Naive thymus-derived CD4-positive, alpha-beta T cell (primary cell): Measurements from ENCODE around the gene PLCG1. TPM values are rescaled to one million over a fixed set of nuclear protein-coding genes. Genes with fewer than 3 reads are reported as not detected.

ENCODE experiments used
- ATAC-seq: fragments of 150-1000 bp; cut with Tn5 transposase; 2 replicates; pipeline ENCODE4 v1.10.0; 2021; ENCODE audit warnings: mild to moderate bottlenecking, moderate library complexity
- CTCF ChIA-PET: fragments of 350-600 bp; sonication (Branson Sonifier 250); formaldehyde crosslinking; loops from one replicate; lab custom pipeline; 2021; ENCODE audit warnings: antibody characterized with exemption; lab: Charles Lee
- POLR2A ChIA-PET: fragments of 350-600 bp; sonication (Branson Sonifier 250); formaldehyde crosslinking; loops from one replicate; lab custom pipeline; 2021; ENCODE audit warnings: antibody characterized with exemption, inconsistent platforms; lab: Charles Lee
- DNase-seq, 9 donors: peaks; one replicate each; pipeline versions ENCODE4 v3.0.0 to v3.0.0-alpha.2; 2020 to 2022; ENCODE audit warnings: mixed read lengths in 1 of 9
- H3K27ac ChIP-seq: one replicate; pipeline ENCODE4 v1.7.0; 2013; ENCODE audit warnings: mild to moderate bottlenecking, low read depth, low read length, moderate library complexity
- H3K27me3 ChIP-seq, 2 donors: one replicate each; pipeline ENCODE4 v1.7.0; 2013; ENCODE audit warnings: low read length in 2 of 2, mild to moderate bottlenecking in 2 of 2, moderate library complexity in 2 of 2; ENCODE audit not compliant: control insufficient read depth in 2 of 2, insufficient read depth in 2 of 2
- H3K36me3 ChIP-seq, 3 experiments: 1 replicate in 2 of 3; 2 replicates in 1 of 3; pipeline ENCODE4 v1.7.0; 2013; ENCODE audit warnings: low read length in 3 of 3, mild to moderate bottlenecking in 3 of 3, moderate library complexity in 1 of 3; ENCODE audit not compliant: insufficient read depth in 3 of 3, control insufficient read depth in 2 of 3
- H3K4me1 ChIP-seq, 2 donors: one replicate each; pipeline ENCODE4 v1.7.0; 2013; ENCODE audit warnings: low read length in 2 of 2, mild to moderate bottlenecking in 2 of 2, moderate library complexity in 1 of 2; ENCODE audit not compliant: control insufficient read depth in 2 of 2, insufficient read depth in 2 of 2
- H3K4me3 ChIP-seq: 2 replicates; pipeline ENCODE4 v1.7.0; 2013; ENCODE audit warnings: mild to moderate bottlenecking, low read length
- H3K9me3 ChIP-seq, 3 experiments: 1 replicate in 2 of 3; 2 replicates in 1 of 3; pipeline ENCODE4 v1.7.0; 2013; ENCODE audit warnings: low read length in 3 of 3; ENCODE audit not compliant: control insufficient read depth in 2 of 3
- H3K27ac Mint-ChIP-seq, 9 donors: one replicate each; pipeline ENCODE4 v1.8.0; 2020 to 2022; ENCODE audit warnings: mixed read lengths in 9 of 9, mild to moderate bottlenecking in 8 of 9, moderate library complexity in 5 of 9, inconsistent platforms in 2 of 9
- H3K27me3 Mint-ChIP-seq, 5 donors: one replicate each; pipeline ENCODE4 v1.8.0; 2021 to 2022; ENCODE audit warnings: mixed read lengths in 5 of 5, mild to moderate bottlenecking in 1 of 5
- H3K36me3 Mint-ChIP-seq, 5 donors: one replicate each; pipeline ENCODE4 v1.8.0; 2020 to 2022; ENCODE audit warnings: mixed read lengths in 5 of 5, mild to moderate bottlenecking in 3 of 5, inconsistent platforms in 1 of 5
- H3K4me1 Mint-ChIP-seq, 7 donors: one replicate each; pipeline ENCODE4 v1.8.0; 2020 to 2022; ENCODE audit warnings: mixed read lengths in 7 of 7, mild to moderate bottlenecking in 3 of 7, inconsistent platforms in 1 of 7
- H3K4me3 Mint-ChIP-seq, 10 donors: one replicate each; pipeline ENCODE4 v1.8.0; 2020 to 2022; ENCODE audit warnings: mild to moderate bottlenecking in 10 of 10, mixed read lengths in 10 of 10, moderate library complexity in 6 of 10, inconsistent platforms in 2 of 10
- H3K9me3 Mint-ChIP-seq, 11 donors: one replicate each; pipeline ENCODE4 v1.8.0; 2020 to 2022; ENCODE audit warnings: mixed read lengths in 11 of 11, mild to moderate bottlenecking in 4 of 11, inconsistent platforms in 1 of 11, moderate library complexity in 1 of 11
- intact Hi-C, 2 donors: fragments of 100-400 bp; cut with micrococcal nuclease; formaldehyde crosslinking; loops; one replicate each; pipeline ENCODE4 v1.15.1; 2023
- polyA plus RNA-seq, 2 donors: library from polyadenylated mRNA; unstranded; fragments of 300-500 nt; fragmentation: Illumina TruSeq; gene quantifications; one replicate each; pipeline ENCODE4 v1.2.3, GENCODE V29; 2021
- total RNA-seq, 6 experiments: library from RNA in 5 of 6; stranded (reverse) in 5 of 6; gene quantifications; 1 replicate in 5 of 6; 2 replicates in 1 of 6; pipeline ENCODE4 v1.2.3 and lab custom pipeline; 2021 to 2026

PLCG1 gene
- total and polyA plus RNA-seq, 7 experiments from 2014 or later = 36.9 to 559 (median 369) TPM

- CTCF ChIA-PET = interaction anchor here (0.6 to 2.8 kb wide), 4 partner anchors 18 to 79 kb away, joined by 3 to 14 read pairs (median 4); no protein-coding TSS in a partner anchor
- H3K4me1 Mint-ChIP-seq = peaks cover under 1 to 29% (median 18%) of the 10 kb centered on the region in 7 donors
These were observed 38.5 kb downstream of the PLCG1 start for GRCh38 chr20:41175727-41176330.

GRCh38 chr20:41176711-41177552 is 39.6 kb downstream of the PLCG1 start:
- ChIA-PET POLR2A (interaction anchor here (0.6 to 1.0 kb wide), 3 partner anchors 19 to 129 kb away, joined by 3 to 4 read pairs (median 3); partner anchors contain the start of gene PLCG1), CTCF (interaction anchor here (0.8 to 2.8 kb wide), 3 partner anchors 42 to 164 kb away, joined by 3 to 14 read pairs (median 4); partner anchors contain the start of gene LPIN3)
- DNase-seq = peak in 2 of 9 donors; percentile 2 to 11
- ATAC-seq = no peak
- Mint-ChIP-seq H3K27me3 (no peaks in the 10 kb centered on the region), H3K36me3 (peaks cover 0 to 24% (median 10%) of the 10 kb centered on the region in 5 donors), H3K9me3 (no peaks in the 10 kb centered on the region), H3K4me1 (peaks cover 3 to 27% (median 14%) of the 10 kb centered on the region in 7 donors), H3K4me3 (no peak overlapping the region), H3K27ac (peak overlapping the region; percentile 19 to 88 (median 71))
- no peak overlapping the region for H3K4me3 ChIP-seq
- H3K27ac ChIP-seq = peak overlapping the region; percentile 19
- intact Hi-C loops = no loop called here
- H3K4me1 ChIP-seq = no peaks in the 10 kb centered on the region
- no peaks in the 10 kb centered on the region for H3K9me3 ChIP-seq
- no peaks in the 10 kb centered on the region for H3K27me3 ChIP-seq
- H3K36me3 ChIP-seq = peaks cover 17 to 56% (median 24%) of the 10 kb centered on the region in 3 experiments

More at GRCh38 chr20:41175727-41176330, 38.5 kb downstream of the PLCG1 start:
- DNase-seq = peak in 1 of 9 donors; percentile 6
- no peaks in the 10 kb centered on the region for H3K4me1 ChIP-seq
- Mint-ChIP-seq H3K36me3 (peaks cover 0 to 34% (median 16%) of the 10 kb centered on the region in 5 donors), H3K4me3 (no peak overlapping the region), H3K9me3 (no peaks in the 10 kb centered on the region), H3K27me3 (no peaks in the 10 kb centered on the region), H3K27ac (peak overlapping the region in 8 of 9 donors; percentile 19 to 88 (median 66))
- no peak overlapping the region for H3K4me3 ChIP-seq
- intact Hi-C loops = no loop called here
- no peaks in the 10 kb centered on the region for H3K27me3 ChIP-seq
- POLR2A ChIA-PET = interaction anchor here (1.2 kb wide), 1 partner anchor 35 kb away, joined by 3 read pairs; no protein-coding TSS in a partner anchor
- H3K27ac ChIP-seq = no peak overlapping the region
- H3K36me3 ChIP-seq = peaks cover 17 to 65% (median 24%) of the 10 kb centered on the region in 3 experiments
- no peak for ATAC-seq
- H3K9me3 ChIP-seq = no peaks in the 10 kb centered on the region

DNA sequence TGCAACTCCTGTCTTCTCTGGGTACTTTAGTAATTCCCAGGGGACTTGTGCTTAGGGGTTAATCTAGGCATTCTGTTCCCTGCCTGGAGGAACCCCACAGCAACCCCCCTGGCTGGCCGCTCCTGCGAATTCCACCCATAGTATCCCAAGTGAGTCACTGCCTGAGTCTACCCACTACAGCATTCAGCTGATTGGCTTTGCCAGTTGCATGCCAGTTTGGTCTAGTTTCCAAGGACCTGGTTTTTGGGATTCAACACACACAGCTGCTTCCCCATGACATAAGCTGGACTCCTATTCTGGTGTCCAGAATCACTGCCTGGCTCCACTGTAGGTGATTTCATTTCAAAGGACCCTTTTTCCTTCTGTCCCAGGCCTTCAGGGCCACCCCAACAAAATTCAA is 40.3 kb downstream of the PLCG1 start:
- DNase-seq = peak in 1 of 9 donors; percentile 13
- Mint-ChIP-seq H3K4me3 (no peak overlapping the region), H3K9me3 (no peaks in the 10 kb centered on the region), H3K36me3 (peaks cover 0 to 22% (median 10%) of the 10 kb centered on the region in 5 donors), H3K27me3 (no peaks in the 10 kb centered on the region), H3K27ac (peak overlapping the region in 7 of 9 donors; percentile 16 to 88 (median 63)), H3K4me1 (peaks cover 4 to 32% (median 19%) of the 10 kb centered on the region in 7 donors)
- ChIA-PET CTCF (interaction anchor here (2.1 kb wide), 1 partner anchor 55 kb away, joined by 4 read pairs; no protein-coding TSS in a partner anchor), POLR2A (interaction anchor here (0.6 to 1.0 kb wide), 2 partner anchors 20 to 41 kb away, joined by 3 read pairs; partner anchors contain the start of gene PLCG1)
- no peak overlapping the region for H3K27ac ChIP-seq
- ATAC-seq = no peak
- H3K36me3 ChIP-seq = peaks cover 17 to 49% (median 20%) of the 10 kb centered on the region in 3 experiments
- no peaks in the 10 kb centered on the region for H3K27me3 ChIP-seq
- intact Hi-C loops = no loop called here
- H3K9me3 ChIP-seq = no peaks in the 10 kb centered on the region
- H3K4me1 ChIP-seq = no peaks in the 10 kb centered on the region
- no peak overlapping the region for H3K4me3 ChIP-seq

- ChIA-PET POLR2A (no interaction called here), CTCF (no interaction called here)
- H3K4me1 Mint-ChIP-seq = peaks cover 1 to 26% (median 15%) of the 10 kb centered on the region in 7 donors
- peak overlapping the region in 8 of 9 donors; percentile 16 to 88 (median 38) for H3K27ac Mint-ChIP-seq
- no peaks in the 10 kb centered on the region for H3K27me3 ChIP-seq
- ATAC-seq = no peak
- no peak overlapping the region for H3K4me3 Mint-ChIP-seq
- no peak overlapping the region for H3K4me3 ChIP-seq
- H3K4me1 ChIP-seq = no peaks in the 10 kb centered on the region
- no peaks in the 10 kb centered on the region for H3K27me3 Mint-ChIP-seq
- no peaks in the 10 kb centered on the region for H3K9me3 ChIP-seq
- H3K36me3 Mint-ChIP-seq = peaks cover 0 to 15% (median 3%) of the 10 kb centered on the region in 5 donors
- H3K9me3 Mint-ChIP-seq = no peaks in the 10 kb centered on the region
- no peak for DNase-seq
- intact Hi-C loops = no loop called here
- H3K36me3 ChIP-seq = peaks cover 13 to 41% (median 16%) of the 10 kb centered on the region in 3 experiments
- no peak overlapping the region for H3K27ac ChIP-seq
These were observed 41.2 kb downstream of the PLCG1 start for GRCh38 chr20:41178495-41178894.

DNA sequence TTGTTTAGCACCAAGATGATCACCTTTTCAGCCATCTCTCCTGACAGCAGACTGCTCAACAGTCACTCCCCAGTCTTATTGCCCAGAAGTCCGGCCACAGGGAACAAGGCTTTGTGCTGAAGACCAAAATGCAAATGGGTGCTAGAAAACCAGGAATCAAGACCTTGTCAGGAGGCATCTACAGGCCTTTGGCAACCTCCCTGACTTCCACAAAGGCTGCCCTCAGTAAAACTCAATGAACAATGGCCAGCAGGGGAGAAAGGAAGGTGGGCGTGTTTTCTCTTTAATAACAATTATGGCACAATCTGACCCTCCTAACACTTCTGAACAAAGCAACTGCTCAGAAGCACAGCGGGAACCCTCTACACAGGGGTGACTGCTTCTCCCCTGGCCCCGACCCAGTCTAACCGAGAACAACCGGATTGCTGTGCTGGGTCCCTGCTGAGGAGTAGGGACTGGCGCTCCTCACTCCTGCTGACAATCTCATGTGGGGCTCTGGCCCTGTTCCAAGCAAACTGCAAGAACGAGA is 41.6 kb downstream of the PLCG1 start:
- no peaks in the 10 kb centered on the region for H3K27me3 ChIP-seq
- H3K27ac Mint-ChIP-seq = peak overlapping the region in 8 of 9 donors; percentile 19 to 88 (median 44)
- H3K9me3 Mint-ChIP-seq = no peaks in the 10 kb centered on the region
- H3K9me3 ChIP-seq = no peaks in the 10 kb centered on the region
- no peak overlapping the region for H3K4me3 Mint-ChIP-seq
- no peak overlapping the region for H3K4me3 ChIP-seq
- peaks cover 0 to 11% (median 3%) of the 10 kb centered on the region in 5 donors for H3K36me3 Mint-ChIP-seq
- CTCF ChIA-PET = interaction anchor here (0.6 kb wide), 1 partner anchor 160 kb away, joined by 3 read pairs; no protein-coding TSS in a partner anchor
- DNase-seq (peak in 2 of 9 donors; percentile 1 to 14), ATAC-seq (no peak)
- intact Hi-C loops = no loop called here
- peaks cover 1 to 24% (median 15%) of the 10 kb centered on the region in 7 donors for H3K4me1 Mint-ChIP-seq
- no peaks in the 10 kb centered on the region for H3K4me1 ChIP-seq
- POLR2A ChIA-PET = interaction anchor here (1.4 kb wide), 1 partner anchor 11 kb away, joined by 4 read pairs; no protein-coding TSS in a partner anchor
- H3K36me3 ChIP-seq = peaks cover 9 to 36% (median 14%) of the 10 kb centered on the region in 3 experiments
- no peaks in the 10 kb centered on the region for H3K27me3 Mint-ChIP-seq
- no peak overlapping the region for H3K27ac ChIP-seq

DNA sequence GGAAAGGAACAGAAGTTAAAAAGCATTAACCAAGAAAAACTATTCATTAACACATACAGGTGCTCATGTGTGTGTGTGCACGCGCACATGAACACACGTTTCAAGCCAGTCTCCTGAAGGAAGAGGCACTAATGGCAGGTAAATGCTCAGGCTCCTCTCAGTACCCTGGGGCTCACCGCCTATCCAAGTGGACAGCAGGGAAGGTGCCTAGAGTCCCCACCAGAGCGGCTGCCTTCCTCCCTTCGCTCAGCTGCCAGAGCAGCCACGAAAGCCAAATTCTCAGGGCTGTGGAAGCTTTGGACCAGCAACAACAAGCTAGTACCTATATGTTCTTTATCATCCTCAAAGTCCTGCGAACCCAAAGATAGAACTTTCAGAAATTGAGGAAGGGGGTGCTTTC is 42.6 kb downstream of the PLCG1 start:
- ChIA-PET CTCF (interaction anchor here (1.3 kb wide), 1 partner anchor 45 kb away, joined by 4 read pairs; no protein-coding TSS in a partner anchor), POLR2A (interaction anchor here (1.0 to 1.4 kb wide), 2 partner anchors 10 to 16 kb away, joined by 3 to 4 read pairs; no protein-coding TSS in a partner anchor)
- no peaks in the 10 kb centered on the region for H3K9me3 ChIP-seq
- H3K27me3 ChIP-seq = no peaks in the 10 kb centered on the region
- Mint-ChIP-seq H3K9me3 (no peaks in the 10 kb centered on the region), H3K4me1 (peaks cover 1 to 17% (median 15%) of the 10 kb centered on the region in 7 donors), H3K36me3 (peaks cover 0 to 12% (median 3%) of the 10 kb centered on the region in 5 donors), H3K4me3 (no peak overlapping the region), H3K27ac (peak overlapping the region in 8 of 9 donors; percentile 36 to 89 (median 68)), H3K27me3 (no peaks in the 10 kb centered on the region)
- H3K36me3 ChIP-seq = peaks cover under 1 to 26% (median 7%) of the 10 kb centered on the region in 3 experiments
- H3K4me3 ChIP-seq = no peak overlapping the region
- intact Hi-C loops = no loop called here
- DNase-seq = peak in 1 of 9 donors; percentile 11
- no peaks in the 10 kb centered on the region for H3K4me1 ChIP-seq
- no peak for ATAC-seq
- H3K27ac ChIP-seq = peak overlapping the region; percentile 17
